Measurements from ENCODE around the gene RIMKLA.

GRCh38 chr1:42456010-42456753, 75.6 kb downstream of the RIMKLA start, which contains the start of the genes PPCS and ZMYND12:
- no peak for TF ChIP-seq CTCF (IDR thresholded peaks at IDR 0.05; ENCODE audit: low read depth, low read length)
- TF ChIP-seq POLR2A (IDR thresholded peaks at IDR 0.05; ENCODE audit: extremely low read depth, insufficient read length): peak; percentile 84
- peak; percentile 90 for TF ChIP-seq MAX (IDR thresholded peaks at IDR 0.05; ENCODE audit: low read depth, low read length)
- TF ChIP-seq MYC (IDR thresholded peaks at IDR 0.05; ENCODE audit: low read depth, low read length): peak; percentile 86
